MM.1S (cell line): ENCODE data around the gene SLC28A1.

Experiments
- DNase-seq: peaks from one replicate; pipeline ENCODE4 v3.0.0-alpha.2; 2015
- H2AFZ ChIP-seq: fragments of 300-600 bp; sonication (generic); 2 replicates; pipeline ENCODE4 v1.6.0; 2016; ENCODE audit warnings: antibody characterized with exemption, low read length
- H3F3A ChIP-seq: fragments of 300-600 bp; sonication (generic); 2 replicates; pipeline ENCODE4 v1.6.1; 2016; ENCODE audit warnings: mild to moderate bottlenecking, antibody characterized with exemption, low read length, moderate library complexity, mixed read lengths; ENCODE audit not compliant: insufficient read depth
- H3K27ac ChIP-seq: fragments of 300-600 bp; sonication (generic); 2 replicates; pipeline ENCODE4 v1.5.1; 2016; ENCODE audit warnings: mild to moderate bottlenecking, low read length
- H3K27me3 ChIP-seq: fragments of 300-600 bp; sonication (generic); replicated peaks from 2 replicates; pipeline ENCODE4 v1.6.0; 2016; ENCODE audit warnings: low read length; ENCODE audit not compliant: insufficient read depth
- H3K36me3 ChIP-seq: fragments of 300-600 bp; sonication (generic); replicated peaks from 2 replicates; pipeline ENCODE4 v1.6.1; 2016; ENCODE audit warnings: mild to moderate bottlenecking, low read length, mixed read lengths; ENCODE audit not compliant: insufficient read depth
- H3K4me1 ChIP-seq: fragments of 300-600 bp; sonication (generic); 2 replicates; pipeline ENCODE4 v1.6.1; 2016; ENCODE audit warnings: low read length, mixed read lengths
- H3K4me2 ChIP-seq: fragments of 300-600 bp; sonication (generic); 2 replicates; pipeline ENCODE4 v1.6.0; 2016; ENCODE audit warnings: low read depth, low read length
- H3K4me3 ChIP-seq: fragments of 300-600 bp; sonication (generic); 2 replicates; pipeline ENCODE4 v1.5.1; 2016; ENCODE audit warnings: low read length, mixed read lengths
- H3K79me2 ChIP-seq: fragments of 300-600 bp; sonication (generic); 2 replicates; pipeline ENCODE4 v1.6.1; 2016; ENCODE audit warnings: mixed run types, low read length, mixed read lengths
- H3K9ac ChIP-seq: fragments of 300-600 bp; sonication (generic); 2 replicates; pipeline ENCODE4 v1.6.1; 2016; ENCODE audit warnings: low read length, mixed read lengths
- H3K9me2 ChIP-seq: fragments of 300-600 bp; sonication (generic); replicated peaks from 2 replicates; pipeline ENCODE4 v1.6.1; 2016; ENCODE audit warnings: mild to moderate bottlenecking, low read length, mixed read lengths; ENCODE audit not compliant: insufficient read depth
- H3K9me3 ChIP-seq: fragments of 300-600 bp; sonication (generic); replicated peaks from 2 replicates; pipeline ENCODE4 v1.6.1; 2016; ENCODE audit warnings: mild to moderate bottlenecking, low read length, mixed read lengths; ENCODE audit not compliant: insufficient read depth
- H4K20me1 ChIP-seq: fragments of 300-600 bp; sonication (generic); 2 replicates; pipeline ENCODE4 v1.6.1; 2016; ENCODE audit warnings: mild to moderate bottlenecking, low read length, moderate library complexity, mixed read lengths; ENCODE audit not compliant: insufficient read depth
- CTCF ChIP-seq: fragments of 300-600 bp; sonication (generic); IDR thresholded peaks from 2 replicates; pipeline ENCODE4 v1.5.1; 2016; ENCODE audit warnings: antibody characterized with exemption, low read length, mixed read lengths
- EZH2 ChIP-seq: fragments of 300-600 bp; sonication (generic); optimal IDR thresholded peaks from 2 replicates; pipeline ENCODE3; 2017; ENCODE audit warnings: low read depth, mild to moderate bottlenecking, antibody characterized with exemption, low read length, mixed read lengths
- EZH2phosphoT487 ChIP-seq: fragments of 300-600 bp; sonication (generic); IDR thresholded peaks from 2 replicates; pipeline ENCODE4 v1.6.1; 2018; ENCODE audit warnings: antibody characterized with exemption, low read length

Gene SLC28A1

GRCh38 chr15:84887938-84888337 lies 3.5 kb downstream of the SLC28A1 start:
- H3K9me3 ChIP-seq, result no peaks in the 10 kb centered on the region
- H3K36me3 ChIP-seq, result no peaks in the 10 kb centered on the region
- H3K9ac ChIP-seq, result no peak overlapping the region
- H3K79me2 ChIP-seq, result no peaks in the 10 kb centered on the region
- no peaks in the 10 kb centered on the region for H3F3A ChIP-seq
- H4K20me1 ChIP-seq, result no peaks in the 10 kb centered on the region
- no peaks in the 10 kb centered on the region for H3K4me1 ChIP-seq
- TF ChIP-seq EZH2phosphoT487 (no peak), CTCF (no peak), EZH2 (no peak)
- no peak overlapping the region for H3K4me2 ChIP-seq
- no peak for DNase-seq
- H3K9me2 ChIP-seq, result no peaks in the 10 kb centered on the region
- H3K27ac ChIP-seq, result no peak overlapping the region
- H3K4me3 ChIP-seq, result no peak overlapping the region
- H3K27me3 ChIP-seq, result no peaks in the 10 kb centered on the region
- H2AFZ ChIP-seq, result no peak overlapping the region

DNA sequence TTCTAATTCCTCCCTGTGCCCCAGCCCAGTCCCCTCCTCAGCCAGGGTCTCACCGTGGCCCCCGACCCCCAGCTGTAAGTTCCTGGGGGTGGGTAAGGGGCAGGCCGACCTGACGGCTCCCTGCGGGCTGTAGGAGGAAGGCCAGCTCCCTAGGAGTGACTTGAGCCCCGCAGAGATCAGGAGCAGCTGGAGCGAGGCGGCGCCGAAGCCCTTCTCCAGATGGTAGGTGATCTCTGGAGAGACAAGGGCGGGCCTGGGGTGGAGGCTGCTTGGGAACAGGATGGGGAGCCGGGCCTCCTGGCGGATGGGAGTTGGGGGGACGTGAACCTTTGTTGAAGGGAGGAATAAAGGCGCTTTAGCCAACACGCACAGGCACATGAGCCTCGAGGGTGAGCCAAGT lies 4.2 kb downstream of the SLC28A1 start:
- Histone ChIP-seq H3K9me3 (no peaks in the 10 kb centered on the region), H3K4me3 (no peak overlapping the region), H3K27ac (no peak overlapping the region), H3K9ac (no peak overlapping the region), H3K9me2 (no peaks in the 10 kb centered on the region), H2AFZ (no peak overlapping the region), H3K36me3 (no peaks in the 10 kb centered on the region), H3K79me2 (no peaks in the 10 kb centered on the region), H4K20me1 (no peaks in the 10 kb centered on the region), H3K4me1 (no peaks in the 10 kb centered on the region), H3K4me2 (no peak overlapping the region), H3F3A (no peaks in the 10 kb centered on the region), H3K27me3 (no peaks in the 10 kb centered on the region)
- no peak for DNase-seq
- TF ChIP-seq EZH2phosphoT487 (no peak), EZH2 (no peak), CTCF (no peak)

DNA sequence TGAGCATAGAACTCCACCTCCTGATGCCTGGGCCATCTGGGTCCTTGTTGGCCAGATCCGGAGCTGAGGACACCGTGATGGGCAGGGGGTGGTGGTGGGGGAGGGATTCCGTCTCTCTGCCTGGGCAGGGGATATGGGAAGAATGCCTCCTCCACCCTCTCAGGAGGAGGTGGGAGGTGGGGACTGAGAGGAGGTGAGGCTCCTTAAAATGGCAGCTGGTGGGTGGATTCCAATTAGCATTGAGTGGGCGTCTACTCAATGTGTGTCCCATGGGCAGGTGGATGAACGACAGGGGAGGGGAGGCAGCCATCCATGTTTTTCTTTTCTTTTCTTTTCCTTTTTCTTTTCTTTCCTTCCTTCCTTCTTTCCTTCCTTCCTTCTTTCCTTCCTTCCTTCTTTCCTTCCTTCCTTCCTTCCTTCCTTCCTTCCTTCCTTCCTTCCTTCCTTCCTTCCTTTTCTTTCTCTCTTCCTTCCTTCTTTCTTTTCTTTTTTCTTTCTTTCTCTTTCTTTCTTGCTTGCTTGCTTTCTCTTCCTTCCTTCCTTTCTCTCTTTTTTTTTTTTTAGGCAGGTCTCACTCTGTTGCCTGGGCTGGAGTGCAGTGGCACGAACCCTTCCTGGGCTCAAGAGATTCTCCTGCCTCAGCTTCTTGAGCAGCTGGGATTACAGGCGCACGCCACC lies 5.0 kb downstream of the SLC28A1 start:
- DNase-seq, result no peak
- H3K4me2 ChIP-seq, result no peak overlapping the region
- H4K20me1 ChIP-seq, result no peaks in the 10 kb centered on the region
- H3K9me3 ChIP-seq, result no peaks in the 10 kb centered on the region
- no peaks in the 10 kb centered on the region for H3K79me2 ChIP-seq
- no peak for TF ChIP-seq EZH2phosphoT487
- no peak for TF ChIP-seq CTCF
- TF ChIP-seq EZH2, result no peak
- no peaks in the 10 kb centered on the region for H3F3A ChIP-seq
- no peaks in the 10 kb centered on the region for H3K27me3 ChIP-seq
- no peak overlapping the region for H3K4me3 ChIP-seq
- no peak overlapping the region for H3K9ac ChIP-seq
- no peaks in the 10 kb centered on the region for H3K4me1 ChIP-seq
- H2AFZ ChIP-seq, result no peak overlapping the region
- H3K9me2 ChIP-seq, result no peaks in the 10 kb centered on the region
- no peak overlapping the region for H3K27ac ChIP-seq
- no peaks in the 10 kb centered on the region for H3K36me3 ChIP-seq
